T-cell (primary cell): ENCODE results near the gene PSD4. TPM values are rescaled to one million over a fixed set of nuclear protein-coding genes. Genes with fewer than 3 reads are reported as not detected.

Source experiments
- ATAC-seq, 4 experiments: fragments of 200-7000 bp in 3 of 4; fragments of 150-1000 bp in 1 of 4; cut with Tn5 transposase; replicated peaks in 1 of 4; 1 replicate in 3 of 4; 2 replicates in 1 of 4; pipeline ENCODE4 v1.10.0; 2021; ENCODE audit warnings: moderate library complexity in 3 of 4, mild to moderate bottlenecking in 2 of 4, moderate number of reproducible peaks in 1 of 4
- CTCF ChIA-PET, 2 donors: fragments of 300-600 bp; sonication (Branson Sonifier 250); formaldehyde crosslinking; loops; one replicate each; lab custom pipeline; 2022; ENCODE audit warnings: antibody characterized with exemption in 2 of 2; lab: Charles Lee
- POLR2A ChIA-PET, 2 donors: fragments of 300-600 bp; sonication (Branson Sonifier 250); formaldehyde crosslinking; loops; one replicate each; lab custom pipeline; 2022; ENCODE audit warnings: antibody characterized with exemption in 2 of 2; lab: Charles Lee
- DNase-seq, 35 experiments: peaks; one replicate each; pipeline versions ENCODE4 v3.0.0 to v3.0.0-alpha.2; 2013 to 2023
- H3K27ac ChIP-seq: one replicate; pipeline ENCODE4 v1.5.1; 2013; ENCODE audit warnings: low read length
- H3K27me3 ChIP-seq, 2 experiments: replicated peaks in 1 of 2; 1 replicate in 1 of 2; 2 replicates in 1 of 2; pipeline versions ENCODE4 v1.6.1 to v1.7.0; 2013; ENCODE audit warnings: low read length in 1 of 2, mixed read lengths in 1 of 2; ENCODE audit not compliant: control insufficient read depth in 2 of 2, insufficient read depth in 2 of 2; ENCODE audit errors: extremely low read depth in 1 of 2
- H3K36me3 ChIP-seq, 2 donors: 1 replicate in 1 of 2; 2 replicates in 1 of 2; pipeline versions ENCODE4 v1.6.1 to v1.7.0; 2013; ENCODE audit warnings: low read length in 1 of 2; ENCODE audit not compliant: control insufficient read depth in 2 of 2, insufficient read depth in 1 of 2; ENCODE audit errors: extremely low read depth in 1 of 2
- H3K4me1 ChIP-seq, 2 experiments: 1 replicate in 1 of 2; 2 replicates in 1 of 2; pipeline versions ENCODE4 v1.6.1 to v1.7.0; 2013; ENCODE audit warnings: low read length in 2 of 2, mixed read lengths in 1 of 2; ENCODE audit not compliant: insufficient read depth in 2 of 2, control insufficient read depth in 1 of 2; ENCODE audit errors: extremely low read depth in 1 of 2
- H3K4me3 ChIP-seq, 2 donors: 1 replicate in 1 of 2; 2 replicates in 1 of 2; pipeline versions ENCODE4 v1.5.1 to v1.7.0; 2013; ENCODE audit warnings: mild to moderate bottlenecking in 2 of 2, low read length in 1 of 2, moderate library complexity in 1 of 2; ENCODE audit not compliant: control insufficient read depth in 1 of 2; ENCODE audit errors: extremely low read depth in 1 of 2
- H3K9me3 ChIP-seq: 2 replicates; pipeline ENCODE4 v1.7.0; 2013
- H3K27ac Mint-ChIP-seq, 2 donors: one replicate each; pipeline ENCODE4 v1.8.0; 2020 to 2021; ENCODE audit warnings: mild to moderate bottlenecking in 2 of 2, mixed read lengths in 2 of 2
- H3K27me3 Mint-ChIP-seq, 2 donors: one replicate each; pipeline ENCODE4 v1.8.0; 2021 to 2022; ENCODE audit warnings: mixed read lengths in 2 of 2
- H3K36me3 Mint-ChIP-seq: one replicate; pipeline ENCODE4 v1.8.0; 2021; ENCODE audit warnings: mixed read lengths
- H3K4me1 Mint-ChIP-seq, 3 donors: one replicate each; pipeline ENCODE4 v1.8.0; 2020 to 2022; ENCODE audit warnings: mixed read lengths in 3 of 3, mild to moderate bottlenecking in 1 of 3
- H3K4me3 Mint-ChIP-seq, 3 donors: one replicate each; pipeline ENCODE4 v1.8.0; 2020 to 2022; ENCODE audit warnings: mild to moderate bottlenecking in 3 of 3, mixed read lengths in 3 of 3, moderate library complexity in 3 of 3
- H3K9me3 Mint-ChIP-seq, 3 donors: one replicate each; pipeline ENCODE4 v1.8.0; 2020 to 2022; ENCODE audit warnings: mixed read lengths in 3 of 3
- WGBS: methylation state at CpG from one replicate; pipeline ENCODE4 v1.1.5; 2013; ENCODE audit warnings: missing lambda C conversion rate; ENCODE audit not compliant: insufficient coverage; 5-methylcytosine and 5-hydroxymethylcytosine counted together
- total RNA-seq, 35 experiments: library from RNA in 6 of 35; stranded (reverse) in 6 of 35; fragments of 120-200 nt in 1 of 35; gene quantifications; one replicate each; pipeline versions ENCODE4 v1.2.1 to v1.2.4 and lab custom pipeline; 2013 to 2026

Gene PSD4
- total RNA-seq, 5 donors from 2014 or later (not counting 1 experiment from before 2014, with no cell fraction given) = 145 to 217 (median 150) TPM

DNA sequence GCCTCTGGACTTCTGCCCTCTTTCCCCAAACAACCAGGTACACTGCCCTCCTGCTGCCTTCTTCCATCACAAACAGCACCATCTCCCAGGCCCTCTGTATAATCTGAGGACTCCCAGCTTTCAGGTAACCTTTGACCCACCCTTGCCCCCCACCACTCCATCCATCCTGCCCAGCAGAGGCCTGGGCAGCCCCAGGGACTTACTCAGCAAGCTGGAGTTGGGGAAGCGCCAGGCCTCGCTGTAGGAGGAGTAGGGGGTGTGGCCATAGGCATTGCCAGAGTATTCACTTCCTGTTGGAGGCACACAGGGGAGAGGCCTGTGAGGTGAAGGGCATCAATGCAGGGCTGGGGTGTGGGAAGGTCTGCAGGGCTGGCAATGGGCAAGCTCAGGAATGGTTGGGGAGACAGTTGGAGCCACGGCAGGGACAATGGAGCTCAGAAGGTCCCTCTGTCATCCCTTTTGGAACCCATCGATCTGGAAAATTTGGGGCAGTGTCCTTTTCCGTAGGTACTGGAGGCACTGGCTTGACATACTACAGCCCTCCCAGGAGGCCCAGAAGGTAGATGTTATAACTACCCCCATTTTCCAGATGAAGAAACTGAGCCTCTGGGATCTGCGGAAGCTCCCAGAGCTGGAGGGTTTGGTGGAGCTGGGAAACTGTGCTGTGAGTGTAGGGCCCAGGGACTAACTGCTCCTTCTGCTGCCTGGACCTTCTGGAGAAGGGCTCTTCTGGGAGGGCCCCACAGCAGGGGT, 46.3 kb downstream of the PSD4 start:
- no peak overlapping the region for H3K27ac ChIP-seq
- ChIA-PET POLR2A (interaction anchor here in 1 of 2 donors (0.6 kb wide), 1 partner anchor 754 kb away, joined by 3 read pairs; no protein-coding TSS in a partner anchor), CTCF (no interaction called here)
- H3K4me1 ChIP-seq = peaks cover 9 to 14% of the 10 kb centered on the region in 2 experiments
- H3K9me3 Mint-ChIP-seq = no peaks in the 10 kb centered on the region
- H3K9me3 ChIP-seq = no peaks in the 10 kb centered on the region
- H3K27ac Mint-ChIP-seq = no peak overlapping the region
- H3K4me1 Mint-ChIP-seq = peaks cover 19 to 20% (median 19%) of the 10 kb centered on the region in 3 donors
- H3K4me3 ChIP-seq = no peak overlapping the region
- 84% methylated on average over 3 of the region's 6 CpGs for WGBS
- H3K4me3 Mint-ChIP-seq = no peak overlapping the region
- no peaks in the 10 kb centered on the region for H3K36me3 ChIP-seq
- no peaks in the 10 kb centered on the region for H3K27me3 Mint-ChIP-seq
- peaks cover 0 to 28% of the 10 kb centered on the region in 2 experiments for H3K27me3 ChIP-seq
- ATAC-seq = no peak
- H3K36me3 Mint-ChIP-seq = no peaks in the 10 kb centered on the region
- DNase-seq = no peak

DNA sequence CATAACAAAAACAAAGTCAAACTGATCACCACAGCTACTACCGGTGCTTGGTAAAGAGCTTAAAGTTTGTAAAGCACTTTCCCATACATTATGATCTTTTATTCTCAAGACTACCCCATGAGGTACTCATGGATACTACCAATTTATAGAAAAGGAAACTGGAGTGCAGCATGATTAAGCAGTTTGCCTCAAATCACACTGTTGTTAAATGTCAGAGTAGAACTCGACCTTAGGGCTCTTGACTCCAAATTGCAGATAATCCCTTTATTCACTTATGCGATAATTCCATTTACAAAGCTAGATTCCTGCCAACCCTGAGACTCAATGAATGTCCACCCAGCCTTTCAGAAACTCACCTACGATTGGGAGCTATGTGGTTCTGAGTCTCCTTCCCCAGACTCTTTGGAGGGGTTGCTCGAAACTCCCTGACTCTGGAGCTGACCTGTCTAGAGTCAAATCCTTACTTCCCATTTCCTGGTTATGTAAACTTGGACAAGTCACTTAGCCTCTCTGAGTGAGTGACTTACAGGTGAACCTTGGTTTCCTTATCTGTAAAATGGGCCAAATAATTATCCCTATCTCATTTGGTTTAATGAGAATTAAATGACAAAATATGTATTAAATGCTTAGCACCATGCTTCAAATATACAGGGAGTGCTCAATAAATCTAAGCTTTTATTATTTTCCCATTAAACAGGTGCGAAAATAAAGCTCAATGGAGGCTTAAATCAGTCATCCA, 47.4 kb downstream of the PSD4 start:
- Mint-ChIP-seq H3K4me1 (peaks cover 19 to 20% (median 19%) of the 10 kb centered on the region in 3 donors), H3K27ac (no peak overlapping the region), H3K27me3 (no peaks in the 10 kb centered on the region), H3K4me3 (no peak overlapping the region), H3K9me3 (no peaks in the 10 kb centered on the region), H3K36me3 (no peaks in the 10 kb centered on the region)
- Histone ChIP-seq H3K4me1 (peaks cover 9 to 14% of the 10 kb centered on the region in 2 experiments), H3K4me3 (no peak overlapping the region), H3K36me3 (no peaks in the 10 kb centered on the region), H3K27me3 (peaks cover 0 to 21% of the 10 kb centered on the region in 2 experiments), H3K27ac (no peak overlapping the region), H3K9me3 (no peaks in the 10 kb centered on the region)
- POLR2A ChIA-PET = interaction anchor here in 1 of 2 donors (0.6 kb wide), 1 partner anchor 173 kb away, joined by 3 read pairs; no protein-coding TSS in a partner anchor
- CTCF ChIA-PET = interaction anchor here (0.6 to 0.9 kb wide), 2 partner anchors 22 to 35 kb away, joined by 3 to 4 read pairs; no protein-coding TSS in a partner anchor
- DNase-seq (no peak), ATAC-seq (no peak)
- 100% methylated on average over 1 of the region's 6 CpGs for WGBS

DNA sequence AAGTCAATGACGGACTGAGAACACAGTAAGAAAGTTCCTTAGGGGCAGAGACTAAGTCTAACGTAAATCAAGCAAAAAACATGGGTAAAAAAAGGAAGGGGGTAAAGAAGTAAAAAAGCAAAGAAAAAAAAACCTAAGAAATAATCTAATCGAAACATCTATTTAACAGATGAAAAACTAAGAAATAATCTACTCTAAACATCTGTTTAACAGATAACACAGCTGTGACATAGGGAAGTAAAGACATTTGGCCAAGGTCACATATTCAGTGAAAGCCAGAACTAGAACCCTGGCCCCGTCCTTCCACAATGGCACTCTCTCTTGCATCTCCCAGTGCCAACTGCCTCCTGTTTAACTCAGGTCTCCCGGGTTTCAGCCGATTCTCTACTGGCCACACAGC, 48.1 kb downstream of the PSD4 start:
- no CpG with 5 or more reads among the region's 6 CpGs for WGBS
- no peak for DNase-seq

DNA sequence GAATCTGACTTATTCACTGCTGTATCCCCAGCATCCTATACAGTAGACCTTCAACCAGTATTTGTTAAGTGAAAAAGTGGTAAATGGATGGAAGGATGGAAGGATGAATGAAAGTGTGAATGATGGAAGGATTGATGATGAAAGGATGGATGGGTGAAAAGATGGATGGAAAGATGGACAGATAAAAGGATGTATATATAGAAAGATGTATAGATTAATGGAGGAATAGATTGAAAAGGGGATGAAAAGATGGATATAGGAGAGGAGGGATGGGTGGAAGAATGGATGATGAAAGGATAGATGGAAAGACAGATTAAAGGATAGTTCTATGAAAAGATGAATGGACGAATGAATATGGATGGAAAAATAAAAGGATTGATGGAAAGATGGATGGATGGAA, 50.0 kb downstream of the PSD4 start:
- Histone ChIP-seq H3K27me3 (peaks cover 0 to 11% of the 10 kb centered on the region in 2 experiments), H3K9me3 (no peaks in the 10 kb centered on the region), H3K36me3 (no peaks in the 10 kb centered on the region), H3K27ac (no peak overlapping the region), H3K4me3 (no peak overlapping the region), H3K4me1 (no peaks in the 10 kb centered on the region)
- H3K27me3 Mint-ChIP-seq = no peaks in the 10 kb centered on the region
- no peak for ATAC-seq
- ChIA-PET POLR2A (no interaction called here), CTCF (no interaction called here)
- DNase-seq = no peak
- WGBS = 83% methylated on average over 1 of the region's 1 CpG
- H3K27ac Mint-ChIP-seq = no peak overlapping the region
- H3K4me1 Mint-ChIP-seq = peaks cover under 1 to 6% (median 5%) of the 10 kb centered on the region in 3 donors
- H3K4me3 Mint-ChIP-seq = no peak overlapping the region
- H3K36me3 Mint-ChIP-seq = no peaks in the 10 kb centered on the region
- no peaks in the 10 kb centered on the region for H3K9me3 Mint-ChIP-seq

More for the DNA sequence above, 48.1 kb downstream of the PSD4 start:
- Mint-ChIP-seq H3K4me3 (no peak overlapping the region), H3K9me3 (no peaks in the 10 kb centered on the region), H3K4me1 (peaks cover 18 to 20% (median 19%) of the 10 kb centered on the region in 3 donors), H3K36me3 (no peaks in the 10 kb centered on the region), H3K27me3 (no peaks in the 10 kb centered on the region), H3K27ac (no peak overlapping the region)
- Histone ChIP-seq H3K27ac (no peak overlapping the region), H3K4me1 (peaks cover 9 to 14% of the 10 kb centered on the region in 2 experiments), H3K36me3 (no peaks in the 10 kb centered on the region), H3K27me3 (peaks cover 0 to 18% of the 10 kb centered on the region in 2 experiments), H3K9me3 (no peaks in the 10 kb centered on the region), H3K4me3 (no peak overlapping the region)
- ChIA-PET POLR2A (interaction anchor here in 1 of 2 donors (0.6 kb wide), 1 partner anchor 173 kb away, joined by 3 read pairs; no protein-coding TSS in a partner anchor), CTCF (interaction anchor here in 1 of 2 donors (0.9 kb wide), 1 partner anchor 23 kb away, joined by 3 read pairs; no protein-coding TSS in a partner anchor)
- ATAC-seq = no peak

DNA sequence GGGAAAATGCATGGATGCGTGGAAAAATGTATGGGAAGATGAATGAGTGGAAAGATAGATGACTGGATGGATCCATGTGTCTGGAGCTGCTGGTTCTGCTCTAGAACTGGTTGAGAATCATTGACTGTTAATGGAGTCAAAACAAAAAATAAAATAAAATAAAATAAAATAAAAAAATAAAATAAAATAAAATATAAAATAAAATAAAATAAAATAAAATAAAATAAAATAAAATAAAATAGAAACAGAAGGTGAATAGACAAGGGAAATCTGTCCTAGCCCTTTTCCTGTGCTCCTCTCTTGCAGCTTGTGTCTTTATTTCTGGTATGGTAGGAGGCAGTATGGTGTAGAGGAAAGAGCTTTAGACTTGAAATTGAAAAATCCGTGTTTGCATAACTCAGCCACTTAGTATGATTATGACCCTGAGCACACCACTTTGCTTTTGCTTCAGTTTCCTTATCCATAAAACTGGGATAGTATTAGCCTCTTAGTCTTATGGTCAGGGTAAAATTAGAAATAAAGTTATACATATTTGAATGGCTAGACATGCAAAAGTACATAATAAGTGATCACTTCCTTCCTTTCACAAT, 51.0 kb downstream of the PSD4 start:
- H3K36me3 ChIP-seq = no peaks in the 10 kb centered on the region
- no peak for DNase-seq
- POLR2A ChIA-PET = interaction anchor here in 1 of 2 donors (0.5 kb wide), 1 partner anchor 77 kb away, joined by 3 read pairs; no protein-coding TSS in a partner anchor
- no peak for ATAC-seq
- H3K36me3 Mint-ChIP-seq = no peaks in the 10 kb centered on the region
- no peaks in the 10 kb centered on the region for H3K27me3 Mint-ChIP-seq
- H3K4me1 Mint-ChIP-seq = peaks cover 0 to 6% (median 5%) of the 10 kb centered on the region in 3 donors
- no peak overlapping the region for H3K27ac ChIP-seq
- WGBS = 60% methylated on average over 1 of the region's 2 CpGs
- H3K27me3 ChIP-seq = peaks cover 0 to 8% of the 10 kb centered on the region in 2 experiments
- no peak overlapping the region for H3K4me3 Mint-ChIP-seq
- H3K9me3 Mint-ChIP-seq = no peaks in the 10 kb centered on the region
- no peaks in the 10 kb centered on the region for H3K4me1 ChIP-seq
- CTCF ChIA-PET = no interaction called here
- no peak overlapping the region for H3K27ac Mint-ChIP-seq
- no peaks in the 10 kb centered on the region for H3K9me3 ChIP-seq
- no peak overlapping the region for H3K4me3 ChIP-seq
